Left colon (tissue), 2 donors: Measurements from ENCODE around the gene NAP1L5. TPM values are rescaled to one million over a fixed set of nuclear protein-coding genes. Genes with fewer than 3 reads are reported as not detected.

Experiments used
- ATAC-seq: fragments of 200-7000 bp; cut with Tn5 transposase; one replicate; pipeline ENCODE4 v1.9.1; 2020; ENCODE audit warnings: mild to moderate bottlenecking, moderate library complexity
- DNase-seq, 2 donors: peaks; one replicate each; pipeline ENCODE4 v3.0.0-alpha.2; 2020
- intact Hi-C, 2 donors: fragments of 100-400 bp; cut with DNase I in 1 of 2; cut with micrococcal nuclease in 1 of 2; formaldehyde crosslinking; loops; one replicate each; pipeline versions ENCODE4 v1.11.2 to v1.14.0; 2022; cut with DNase I, micrococcal nuclease
- total RNA-seq, 2 donors: library from RNA; stranded (reverse); fragmentation: NEBNext Ultra II Directional; extraction: Animal tissue kit (Norgen Biotek cat#: 25700); gene quantifications; one replicate each; pipeline ENCODE4 v1.2.1, GENCODE V29; 2021
- donor health status: DM: no; HTN: no; CAD: no.
- donor health status: DM: yes; HTN: yes; CAD: no.

Gene NAP1L5
- total RNA-seq, 2 donors from 2014 or later: 1.2 to 1.4 TPM

GRCh38 chr4:88725143-88725542, 27.5 kb upstream of the NAP1L5 start:
- no peak for ATAC-seq
- no peak for DNase-seq
- intact Hi-C loops: no loop called here

- DNase-seq: no peak
- ATAC-seq: no peak
- intact Hi-C loops: no loop called here
These were observed 26.8 kb upstream of the NAP1L5 start for GRCh38 chr4:88724406-88724805.

- DNase-seq (no peak), ATAC-seq (no peak)
- intact Hi-C loops: no loop called here
These were observed 25.2 kb upstream of the NAP1L5 start for GRCh38 chr4:88722828-88723227.

GRCh38 chr4:88722276-88722780, 24.7 kb upstream of the NAP1L5 start:
- intact Hi-C loops: no loop called here
- ATAC-seq: no peak
- no peak for DNase-seq

GRCh38 chr4:88720451-88721428, 23.1 kb upstream of the NAP1L5 start:
- ATAC-seq (peak; percentile 20), DNase-seq (no peak)
- intact Hi-C loops: no loop called here

- DNase-seq (no peak), ATAC-seq (no peak)
- intact Hi-C loops: no loop called here
These were observed 21.8 kb upstream of the NAP1L5 start for GRCh38 chr4:88719381-88719780.

- intact Hi-C loops: no loop called here
- ATAC-seq (no peak), DNase-seq (no peak)
These were observed 20.5 kb upstream of the NAP1L5 start for GRCh38 chr4:88718098-88718497.

GRCh38 chr4:88713782-88714181, 16.2 kb upstream of the NAP1L5 start:
- no peak for DNase-seq
- no peak for ATAC-seq
- intact Hi-C loops: no loop called here

GRCh38 chr4:88709989-88710388, 12.4 kb upstream of the NAP1L5 start:
- no peak for ATAC-seq
- intact Hi-C loops: loop anchor here in 1 of 2 donors (5.0 kb wide), 1 partner anchor 102 kb away; no protein-coding TSS in a partner anchor
- DNase-seq: no peak

- intact Hi-C loops: loop anchor here in 1 of 2 donors (5.0 kb wide), 1 partner anchor 106 kb away; no protein-coding TSS in a partner anchor
- no peak for ATAC-seq
These were observed 8.9 kb upstream of the NAP1L5 start for GRCh38 chr4:88706574-88706973.

GRCh38 chr4:88705805-88706492, 8.3 kb upstream of the NAP1L5 start:
- DNase-seq: no peak
- ATAC-seq: no peak
- intact Hi-C loops: loop anchor here in 1 of 2 donors (5.0 kb wide), 1 partner anchor 106 kb away; no protein-coding TSS in a partner anchor

More at GRCh38 chr4:88706574-88706973, 8.9 kb upstream of the NAP1L5 start:
- no peak for DNase-seq

GRCh38 chr4:88705223-88705622, 7.6 kb upstream of the NAP1L5 start:
- ATAC-seq (no peak), DNase-seq (no peak)
- intact Hi-C loops: loop anchor here in 1 of 2 donors (5.0 kb wide), 1 partner anchor 107 kb away; no protein-coding TSS in a partner anchor

- intact Hi-C loops: loop anchor here in 1 of 2 donors (5.0 kb wide), 1 partner anchor 300 kb away; no protein-coding TSS in a partner anchor
- ATAC-seq (no peak), DNase-seq (no peak)
These were observed 5.2 kb upstream of the NAP1L5 start for GRCh38 chr4:88702782-88703181.

- ATAC-seq (no peak), DNase-seq (peak in 1 of 2 donors; percentile 15)
- intact Hi-C loops: no loop called here
These were observed 890 bp upstream of the NAP1L5 start for GRCh38 chr4:88698519-88698918.

- peak in 1 of 2 donors; percentile 10 for DNase-seq
These were observed 488 bp downstream of the NAP1L5 start for GRCh38 chr4:88697141-88697540.

GRCh38 chr4:88696630-88697029, 999 bp downstream of the NAP1L5 start:
- intact Hi-C loops: no loop called here
- ATAC-seq: no peak
- DNase-seq: no peak

More at GRCh38 chr4:88697141-88697540, 488 bp downstream of the NAP1L5 start:
- peak; percentile 21 for ATAC-seq
- intact Hi-C loops: no loop called here

GRCh38 chr4:88693792-88694191, 3.8 kb downstream of the NAP1L5 start:
- ATAC-seq: no peak
- intact Hi-C loops: no loop called here
- DNase-seq: no peak

- DNase-seq (no peak), ATAC-seq (no peak)
- intact Hi-C loops: no loop called here
These were observed 7.3 kb downstream of the NAP1L5 start for GRCh38 chr4:88690355-88690754.

- DNase-seq: no peak
- no peak for ATAC-seq
- intact Hi-C loops: no loop called here
These were observed 16.4 kb downstream of the NAP1L5 start for GRCh38 chr4:88681209-88681608.
